ENCODE data around the gene WASL. TPM values are rescaled to one million over a fixed set of nuclear protein-coding genes. Genes with fewer than 3 reads are reported as not detected.
"Not testable (repeated sequence)": the region's sequence is repeated elsewhere in the genome, so short reads cannot be mapped to it uniquely, and the experiment has no call there.

Gene WASL
- total RNA-seq, 4 donors from 2014 or later, result 42.5 to 55.9 (median 47.9) TPM

DNA sequence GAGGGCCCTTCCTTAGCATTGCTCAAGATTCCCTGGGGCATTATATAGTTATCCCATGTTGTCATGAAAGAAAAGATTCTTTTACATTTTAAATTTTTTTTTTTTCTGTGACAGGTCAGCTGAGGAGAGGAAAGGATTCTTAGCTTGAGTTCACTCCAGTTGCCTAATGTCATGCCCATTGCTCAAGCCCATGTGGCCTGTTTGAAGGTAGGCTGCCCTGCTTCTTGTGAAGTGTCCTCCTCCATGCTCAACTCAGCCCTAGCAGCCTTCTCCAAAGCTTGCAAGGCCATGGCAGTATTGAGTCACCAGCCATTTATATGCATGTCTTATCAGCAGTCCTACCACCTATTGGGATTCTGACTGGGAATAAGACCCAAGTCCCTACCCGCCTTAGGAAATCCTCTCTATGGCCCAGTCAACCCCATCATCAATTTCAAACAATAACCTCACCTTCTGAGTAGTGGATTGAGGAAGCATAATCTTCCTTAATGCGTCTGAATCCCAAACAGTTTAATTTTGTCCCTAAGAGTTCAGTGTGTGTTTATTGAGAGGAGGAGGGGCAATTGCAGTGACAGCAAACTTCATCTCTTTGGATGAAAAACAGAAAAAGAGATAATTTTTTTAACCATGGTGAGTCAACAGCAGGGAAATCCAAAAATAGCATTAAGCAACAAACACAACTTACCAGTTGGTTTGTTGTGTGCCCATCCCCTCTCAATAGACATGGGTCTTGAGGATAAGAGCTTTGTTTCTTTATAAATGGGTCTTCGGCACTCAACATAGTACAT, 38.6 kb upstream of the WASL start:
- Histone ChIP-seq H3K36me3 (no peaks in the 10 kb centered on the region), H3K27me3 (no peaks in the 10 kb centered on the region), H3K27ac (no peak overlapping the region), H3K4me3 (no peak overlapping the region), H3K4me1 (no peaks in the 10 kb centered on the region), H3K9me3 (no peaks in the 10 kb centered on the region)
- peak; percentile 33 for ATAC-seq
- 93 to 100% methylated on average over 3 of the region's 3 CpGs for WGBS, 2 donors (ENCODE audit: low coverage in 1 of 2)
- no peak for TF ChIP-seq POLR2AphosphoS5 (IDR thresholded peaks at IDR 0.05)
- no peak for TF ChIP-seq POLR2A (IDR thresholded peaks at IDR 0.05)
- TF ChIP-seq EP300 (IDR thresholded peaks at IDR 0.05), result no peak
- no peak for TF ChIP-seq CTCF (IDR thresholded peaks at IDR 0.05)

GRCh38 chr7:123784263-123784662, 35.5 kb upstream of the WASL start:
- Histone ChIP-seq H3K4me3 (no peak overlapping the region), H3K27ac (peak overlapping the region in 2 of 4 donors; percentile 14 to 17), H3K4me1 (no peaks in the 10 kb centered on the region), H3K36me3 (no peaks in the 10 kb centered on the region), H3K27me3 (no peaks in the 10 kb centered on the region), H3K9me3 (no peaks in the 10 kb centered on the region)
- no peak for TF ChIP-seq CTCF (IDR thresholded peaks at IDR 0.05)
- TF ChIP-seq POLR2A (IDR thresholded peaks at IDR 0.05), result no peak
- TF ChIP-seq EP300 (IDR thresholded peaks at IDR 0.05), result no peak
- peak; percentile 7 for TF ChIP-seq POLR2AphosphoS5 (IDR thresholded peaks at IDR 0.05)
- ATAC-seq, result peak; percentile 90

- TF ChIP-seq CTCF (IDR thresholded peaks at IDR 0.05) (no peak), POLR2AphosphoS5 (IDR thresholded peaks at IDR 0.05) (no peak), EP300 (IDR thresholded peaks at IDR 0.05) (no peak), POLR2A (IDR thresholded peaks at IDR 0.05) (no peak)
- H3K4me3 ChIP-seq, result no peak overlapping the region
- H3K9me3 ChIP-seq, result no peaks in the 10 kb centered on the region
- H3K36me3 ChIP-seq, result no peaks in the 10 kb centered on the region
- H3K27ac ChIP-seq, result peak overlapping the region in 1 of 4 donors; percentile 17
- no peaks in the 10 kb centered on the region for H3K27me3 ChIP-seq
- 44 to 84% methylated on average over 3 of the region's 3 CpGs for WGBS, 2 donors (ENCODE audit: low coverage in 1 of 2)
- H3K4me1 ChIP-seq, result no peaks in the 10 kb centered on the region
- no peak for ATAC-seq
These were observed 35.0 kb upstream of the WASL start for GRCh38 chr7:123783820-123784219.

- ATAC-seq, result no peak
- no peaks in the 10 kb centered on the region for H3K27me3 ChIP-seq
- no peaks in the 10 kb centered on the region for H3K4me1 ChIP-seq
- no peak overlapping the region for H3K27ac ChIP-seq
- H3K36me3 ChIP-seq, result no peaks in the 10 kb centered on the region
- TF ChIP-seq CTCF (IDR thresholded peaks at IDR 0.05) (no peak), POLR2AphosphoS5 (IDR thresholded peaks at IDR 0.05) (no peak), EP300 (IDR thresholded peaks at IDR 0.05) (no peak), POLR2A (IDR thresholded peaks at IDR 0.05) (no peak)
- H3K9me3 ChIP-seq, result no peaks in the 10 kb centered on the region
- H3K4me3 ChIP-seq, result no peak overlapping the region
- WGBS, 2 donors (ENCODE audit: low coverage in 1 of 2), result 64 to 71% methylated on average over 2 of the region's 2 CpGs
These were observed 33.4 kb upstream of the WASL start for GRCh38 chr7:123782071-123782798.

DNA sequence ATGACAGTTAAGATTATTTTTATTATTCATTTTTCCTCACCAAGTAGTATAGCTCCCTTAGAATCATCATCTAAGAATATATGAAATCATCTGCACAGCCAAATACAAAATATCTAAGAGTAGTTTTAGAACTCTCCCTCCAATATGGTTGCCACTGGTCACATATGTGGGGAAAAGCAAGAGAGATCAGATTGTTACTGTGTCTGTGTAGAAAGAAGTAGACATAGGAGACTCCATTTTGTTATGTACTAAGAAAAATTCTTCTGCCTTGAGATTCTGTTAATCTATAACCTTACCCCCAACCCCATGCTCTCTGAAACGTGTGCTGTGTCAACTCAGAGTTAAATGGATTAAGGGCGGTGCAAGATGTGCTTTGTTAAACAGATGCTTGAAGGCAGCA, 31.7 kb upstream of the WASL start:
- H3K9me3 ChIP-seq, H3K4me3 ChIP-seq, ATAC-seq, H3K27ac ChIP-seq, H3K36me3 ChIP-seq, H3K4me1 ChIP-seq, H3K27me3 ChIP-seq: not testable (repeated sequence)
- no CpG with 5 or more reads among the region's 2 CpGs for WGBS, 2 donors (ENCODE audit: low coverage in 1 of 2)
